GM23338 (cell line): Measurements from ENCODE around the gene TSPAN10.

Experiments used
- CREB1 ChIP-seq: fragments of 250-450 bp; sonication (Bioruptor Pico); IDR thresholded peaks from 2 replicates; pipeline ENCODE4 v1.5.0; 2020; ENCODE audit warnings: low read depth, mild to moderate bottlenecking, moderate library complexity
- EZH2 ChIP-seq: fragments of 200-600 bp; sonication (generic); IDR thresholded peaks from one replicate; pipeline ENCODE4 v1.8.0; 2017; ENCODE audit warnings: antibody characterized with exemption, mild to moderate bottlenecking, low read depth; ENCODE audit not compliant: unreplicated experiment
- EZH2phosphoT487 ChIP-seq: fragments of 200-600 bp; sonication (generic); IDR thresholded peaks from one replicate; pipeline ENCODE4 v1.8.1; 2018; ENCODE audit warnings: antibody characterized with exemption; ENCODE audit not compliant: unreplicated experiment
- JUNB ChIP-seq: IDR thresholded peaks from one replicate; pipeline ENCODE4 v1.6.1; 2016; ENCODE audit warnings: antibody characterized with exemption; ENCODE audit not compliant: unreplicated experiment
- POLR2AphosphoS5 ChIP-seq: IDR thresholded peaks from 2 replicates; pipeline ENCODE4 v1.6.1; 2016; ENCODE audit warnings: antibody characterized with exemption, low read depth
- ZNF331 ChIP-seq: fragments of 250-450 bp; sonication (Bioruptor Pico); IDR thresholded peaks from 2 replicates; pipeline ENCODE4 v1.5.0; 2020; ENCODE audit warnings: low read depth, mild to moderate bottlenecking, moderate library complexity
- TF ChIP-seq, protein P1 (sequence below), 2 experiments: fragments of 200-600 bp in 1 of 2; sonication (generic) in 1 of 2; conservative IDR thresholded peaks; 2 replicates each; pipeline versions ENCODE4 v1.5.1 to v1.6.1; 2016 to 2017; ENCODE audit warnings: antibody characterized with exemption in 2 of 2, low read depth in 2 of 2, mild to moderate bottlenecking in 2 of 2, moderate library complexity in 1 of 2
- TF ChIP-seq, protein P2 (sequence below): IDR thresholded peaks from 2 replicates; pipeline ENCODE4 v1.6.1; 2016; ENCODE audit warnings: antibody characterized with exemption
- TF ChIP-seq, protein P3 (sequence below): IDR thresholded peaks from one replicate; pipeline ENCODE4 v1.6.1; 2018; ENCODE audit warnings: antibody characterized with exemption; ENCODE audit not compliant: unreplicated experiment

DNA sequence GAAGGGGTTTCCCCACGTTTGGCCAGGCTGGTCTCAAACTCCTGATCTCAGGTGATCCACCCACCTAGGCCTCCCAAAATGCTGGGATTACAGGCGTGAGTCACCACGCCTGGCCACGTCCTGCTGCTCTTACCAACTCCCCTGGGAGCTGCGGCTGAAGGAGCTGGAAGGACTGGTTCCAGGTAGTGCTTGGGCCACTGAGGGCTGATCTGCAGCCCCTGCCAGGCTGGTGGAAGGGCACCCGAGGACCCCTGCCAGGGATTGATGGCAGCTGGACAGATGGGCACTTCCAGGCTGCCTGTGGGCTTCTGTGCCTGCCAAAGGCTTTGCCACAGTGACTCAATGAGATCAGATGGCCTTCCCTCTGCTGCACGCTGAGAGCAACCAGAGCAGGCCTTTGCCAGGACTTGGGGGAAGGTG lies 27.1 kb downstream of the TSPAN10 start:
- TF ChIP-seq, protein P1, sequence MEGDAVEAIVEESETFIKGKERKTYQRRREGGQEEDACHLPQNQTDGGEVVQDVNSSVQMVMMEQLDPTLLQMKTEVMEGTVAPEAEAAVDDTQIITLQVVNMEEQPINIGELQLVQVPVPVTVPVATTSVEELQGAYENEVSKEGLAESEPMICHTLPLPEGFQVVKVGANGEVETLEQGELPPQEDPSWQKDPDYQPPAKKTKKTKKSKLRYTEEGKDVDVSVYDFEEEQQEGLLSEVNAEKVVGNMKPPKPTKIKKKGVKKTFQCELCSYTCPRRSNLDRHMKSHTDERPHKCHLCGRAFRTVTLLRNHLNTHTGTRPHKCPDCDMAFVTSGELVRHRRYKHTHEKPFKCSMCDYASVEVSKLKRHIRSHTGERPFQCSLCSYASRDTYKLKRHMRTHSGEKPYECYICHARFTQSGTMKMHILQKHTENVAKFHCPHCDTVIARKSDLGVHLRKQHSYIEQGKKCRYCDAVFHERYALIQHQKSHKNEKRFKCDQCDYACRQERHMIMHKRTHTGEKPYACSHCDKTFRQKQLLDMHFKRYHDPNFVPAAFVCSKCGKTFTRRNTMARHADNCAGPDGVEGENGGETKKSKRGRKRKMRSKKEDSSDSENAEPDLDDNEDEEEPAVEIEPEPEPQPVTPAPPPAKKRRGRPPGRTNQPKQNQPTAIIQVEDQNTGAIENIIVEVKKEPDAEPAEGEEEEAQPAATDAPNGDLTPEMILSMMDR (conservative IDR thresholded peaks at IDR 0.05; ENCODE audit: low read depth in 2 of 2), result no peak
- no peak for TF ChIP-seq EZH2
- peak; percentile 29; the same call in 1 of the 2 replicates for TF ChIP-seq POLR2AphosphoS5
- no peak for TF ChIP-seq EZH2phosphoT487
- TF ChIP-seq, protein P2, sequence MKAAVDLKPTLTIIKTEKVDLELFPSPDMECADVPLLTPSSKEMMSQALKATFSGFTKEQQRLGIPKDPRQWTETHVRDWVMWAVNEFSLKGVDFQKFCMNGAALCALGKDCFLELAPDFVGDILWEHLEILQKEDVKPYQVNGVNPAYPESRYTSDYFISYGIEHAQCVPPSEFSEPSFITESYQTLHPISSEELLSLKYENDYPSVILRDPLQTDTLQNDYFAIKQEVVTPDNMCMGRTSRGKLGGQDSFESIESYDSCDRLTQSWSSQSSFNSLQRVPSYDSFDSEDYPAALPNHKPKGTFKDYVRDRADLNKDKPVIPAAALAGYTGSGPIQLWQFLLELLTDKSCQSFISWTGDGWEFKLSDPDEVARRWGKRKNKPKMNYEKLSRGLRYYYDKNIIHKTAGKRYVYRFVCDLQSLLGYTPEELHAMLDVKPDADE, result no peak
- TF ChIP-seq, protein P3, sequence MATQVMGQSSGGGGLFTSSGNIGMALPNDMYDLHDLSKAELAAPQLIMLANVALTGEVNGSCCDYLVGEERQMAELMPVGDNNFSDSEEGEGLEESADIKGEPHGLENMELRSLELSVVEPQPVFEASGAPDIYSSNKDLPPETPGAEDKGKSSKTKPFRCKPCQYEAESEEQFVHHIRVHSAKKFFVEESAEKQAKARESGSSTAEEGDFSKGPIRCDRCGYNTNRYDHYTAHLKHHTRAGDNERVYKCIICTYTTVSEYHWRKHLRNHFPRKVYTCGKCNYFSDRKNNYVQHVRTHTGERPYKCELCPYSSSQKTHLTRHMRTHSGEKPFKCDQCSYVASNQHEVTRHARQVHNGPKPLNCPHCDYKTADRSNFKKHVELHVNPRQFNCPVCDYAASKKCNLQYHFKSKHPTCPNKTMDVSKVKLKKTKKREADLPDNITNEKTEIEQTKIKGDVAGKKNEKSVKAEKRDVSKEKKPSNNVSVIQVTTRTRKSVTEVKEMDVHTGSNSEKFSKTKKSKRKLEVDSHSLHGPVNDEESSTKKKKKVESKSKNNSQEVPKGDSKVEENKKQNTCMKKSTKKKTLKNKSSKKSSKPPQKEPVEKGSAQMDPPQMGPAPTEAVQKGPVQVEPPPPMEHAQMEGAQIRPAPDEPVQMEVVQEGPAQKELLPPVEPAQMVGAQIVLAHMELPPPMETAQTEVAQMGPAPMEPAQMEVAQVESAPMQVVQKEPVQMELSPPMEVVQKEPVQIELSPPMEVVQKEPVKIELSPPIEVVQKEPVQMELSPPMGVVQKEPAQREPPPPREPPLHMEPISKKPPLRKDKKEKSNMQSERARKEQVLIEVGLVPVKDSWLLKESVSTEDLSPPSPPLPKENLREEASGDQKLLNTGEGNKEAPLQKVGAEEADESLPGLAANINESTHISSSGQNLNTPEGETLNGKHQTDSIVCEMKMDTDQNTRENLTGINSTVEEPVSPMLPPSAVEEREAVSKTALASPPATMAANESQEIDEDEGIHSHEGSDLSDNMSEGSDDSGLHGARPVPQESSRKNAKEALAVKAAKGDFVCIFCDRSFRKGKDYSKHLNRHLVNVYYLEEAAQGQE, result no peak
- TF ChIP-seq JUNB, result no peak
- TF ChIP-seq CREB1 (CRISPR knock-in tag), result no peak
- no peak for TF ChIP-seq ZNF331
